B cell (primary cell): ENCODE measurements around the gene RALB. TPM values are rescaled to one million over a fixed set of nuclear protein-coding genes. Genes with fewer than 3 reads are reported as not detected.

Experiments
- ATAC-seq: fragments of 200-7000 bp; cut with Tn5 transposase; one replicate; pipeline ENCODE4 v1.10.0; 2021; ENCODE audit warnings: low read depth, mild to moderate bottlenecking, moderate number of reproducible peaks, moderate library complexity
- CTCF ChIA-PET: fragments of 350-600 bp; sonication (Branson Sonifier 250); formaldehyde crosslinking; loops from one replicate; lab custom pipeline; 2021; ENCODE audit warnings: antibody characterized with exemption, inconsistent platforms; lab: Charles Lee
- POLR2A ChIA-PET: fragments of 350-600 bp; sonication (Branson Sonifier 250); formaldehyde crosslinking; loops from one replicate; lab custom pipeline; 2021; ENCODE audit warnings: antibody characterized with exemption; lab: Charles Lee
- DNase-seq: peaks from one replicate; pipeline ENCODE4 v3.0.0; 2013
- H2AFZ ChIP-seq: 2 replicates; pipeline ENCODE4 v1.6.1; 2012; ENCODE audit warnings: mild to moderate bottlenecking, low read depth, low read length; ENCODE audit not compliant: insufficient read depth, poor library complexity, severe bottlenecking
- H3K27ac ChIP-seq, 2 donors: 1 replicate in 1 of 2; 2 replicates in 1 of 2; pipeline ENCODE4 v1.5.1; 2012 to 2013; ENCODE audit warnings: low read length in 2 of 2, mild to moderate bottlenecking in 2 of 2, moderate library complexity in 1 of 2
- H3K27me3 ChIP-seq, 4 experiments: fragments of 200-600 bp in 1 of 4; sonication (generic) in 1 of 4; replicated peaks in 1 of 4; 1 replicate in 2 of 4; 2 replicates in 2 of 4; pipeline versions ENCODE4 v1.6.1 to v1.7.0; 2013 to 2016; ENCODE audit warnings: low read length in 3 of 4, mild to moderate bottlenecking in 2 of 4, mixed read lengths in 1 of 4, moderate library complexity in 1 of 4; ENCODE audit not compliant: insufficient read depth in 4 of 4, control insufficient read depth in 3 of 4; ENCODE audit errors: control extremely low read depth in 1 of 4
- H3K36me3 ChIP-seq, 2 experiments: replicated peaks in 1 of 2; 1 replicate in 1 of 2; 2 replicates in 1 of 2; pipeline versions ENCODE4 v1.6.1 to v1.7.1; 2013; ENCODE audit warnings: low read length in 1 of 2; ENCODE audit not compliant: insufficient read depth in 2 of 2, control insufficient read depth in 1 of 2; ENCODE audit errors: control extremely low read depth in 1 of 2, extremely low read depth in 1 of 2
- H3K4me1 ChIP-seq, 2 donors: fragments of 200-600 bp in 1 of 2; sonication (generic) in 1 of 2; 1 replicate in 1 of 2; 2 replicates in 1 of 2; pipeline versions ENCODE4 v1.5.1 to v1.6.1; 2013 to 2017; ENCODE audit warnings: low read length in 2 of 2; ENCODE audit not compliant: control insufficient read depth in 2 of 2, insufficient read depth in 2 of 2
- H3K4me2 ChIP-seq: replicated peaks from 2 replicates; pipeline ENCODE3; 2012; ENCODE audit warnings: mild to moderate bottlenecking, low read depth, low read length; ENCODE audit not compliant: poor library complexity, severe bottlenecking
- H3K4me3 ChIP-seq, 5 experiments: fragments of 200-600 bp in 1 of 5; sonication (generic) in 1 of 5; 1 replicate in 3 of 5; 2 replicates in 2 of 5; pipeline versions ENCODE4 v1.5.1 to v1.7.0; 2011 to 2016; ENCODE audit warnings: low read length in 4 of 5, mild to moderate bottlenecking in 4 of 5, low read depth in 2 of 5, control low read depth in 1 of 5, moderate library complexity in 1 of 5; ENCODE audit not compliant: insufficient read depth in 1 of 5; ENCODE audit errors: control extremely low read depth in 1 of 5, extremely low read depth in 1 of 5
- H3K79me2 ChIP-seq: fragments of 200-600 bp; sonication (generic); one replicate; pipeline ENCODE4 v1.6.0; 2016; ENCODE audit warnings: low read length; ENCODE audit not compliant: control insufficient read depth, insufficient read depth
- H3K9ac ChIP-seq: fragments of 200-600 bp; sonication (generic); 2 replicates; pipeline ENCODE4 v1.6.1; 2017; ENCODE audit warnings: mild to moderate bottlenecking, low read length, moderate library complexity
- H3K9me3 ChIP-seq, 3 donors: one replicate each; pipeline versions ENCODE4 v1.6.1 to v1.7.1; 2013; ENCODE audit warnings: low read length in 2 of 3; ENCODE audit not compliant: control insufficient read depth in 2 of 3, insufficient read depth in 1 of 3; ENCODE audit errors: control extremely low read depth in 1 of 3
- H4K20me1 ChIP-seq: 2 replicates; pipeline ENCODE4 v1.6.0; 2012; ENCODE audit warnings: mild to moderate bottlenecking, low read length; ENCODE audit not compliant: insufficient read depth, control insufficient read depth, poor library complexity, severe bottlenecking
- H3K27ac Mint-ChIP-seq: one replicate; pipeline ENCODE4 v1.8.0; 2021; ENCODE audit warnings: mixed read lengths
- H3K27me3 Mint-ChIP-seq: one replicate; pipeline ENCODE4 v1.8.0; 2021; ENCODE audit warnings: mixed read lengths
- H3K4me1 Mint-ChIP-seq: one replicate; pipeline ENCODE4 v1.8.0; 2021; ENCODE audit warnings: mixed read lengths
- H3K4me3 Mint-ChIP-seq: one replicate; pipeline ENCODE4 v1.8.0; 2021; ENCODE audit warnings: mixed read lengths
- H3K9me3 Mint-ChIP-seq: one replicate; pipeline ENCODE4 v1.8.0; 2022; ENCODE audit warnings: mixed read lengths; ENCODE audit not compliant: insufficient read depth
- CTCF ChIP-seq: fragments of 200-600 bp; IDR thresholded peaks from one replicate; pipeline ENCODE4 v1.8.0; 2022; ENCODE audit warnings: antibody characterized with exemption, mild to moderate bottlenecking
- EZH2 ChIP-seq: IDR thresholded peaks from 2 replicates; pipeline ENCODE4 v1.6.1; 2012; ENCODE audit warnings: borderline replicate concordance, low read depth, mild to moderate bottlenecking, moderate library complexity, low read length; ENCODE audit not compliant: insufficient read depth, poor library complexity, severe bottlenecking
- WGBS: methylation state at CpG from one replicate; pipeline ENCODE4 v1.1.5; 2013; ENCODE audit warnings: missing lambda C conversion rate; ENCODE audit not compliant: insufficient coverage; 5-methylcytosine and 5-hydroxymethylcytosine counted together
- intact Hi-C: fragments of 100-400 bp; cut with micrococcal nuclease; formaldehyde crosslinking; loops from one replicate; pipeline ENCODE4 v1.10.0; 2022
- polyA plus RNA-seq: library from polyadenylated mRNA; depleted of rRNA; stranded (reverse); fragments of >200 nt; gene quantifications from 2 replicates; pipeline ENCODE4 v1.2.3, GENCODE V29; 2012
- total RNA-seq, 2 donors: library from RNA; stranded (reverse); fragments of 120-200 nt in 1 of 2; gene quantifications; 1 replicate in 1 of 2; 2 replicates in 1 of 2; pipeline versions ENCODE4 v1.2.3 to v1.2.4, GENCODE V29; 2013 to 2022

The RALB gene
- total and polyA plus RNA-seq, 2 donors (not counting 1 experiment from before 2014, with no cell fraction given) = 19.3 to 35.9 TPM

- Mint-ChIP-seq H3K27me3 (peaks cover 18% of the 10 kb centered on the region), H3K4me3 (no peak overlapping the region), H3K27ac (no peak overlapping the region), H3K9me3 (no peaks in the 10 kb centered on the region), H3K4me1 (no peaks in the 10 kb centered on the region)
- no peak overlapping the region for H3K4me2 ChIP-seq
- peaks cover 0 to 8% (median 3%) of the 10 kb centered on the region in 4 experiments for H3K27me3 ChIP-seq
- DNase-seq (no peak), ATAC-seq (no peak)
- TF ChIP-seq EZH2 (no peak), CTCF (no peak)
- H3K27ac ChIP-seq = no peak overlapping the region
- POLR2A ChIA-PET = no interaction called here
- H3K4me3 ChIP-seq = no peak overlapping the region
- no peaks in the 10 kb centered on the region for H3K79me2 ChIP-seq
- no peaks in the 10 kb centered on the region for H4K20me1 ChIP-seq
- H3K9ac ChIP-seq = no peak overlapping the region
- no peaks in the 10 kb centered on the region for H3K4me1 ChIP-seq
- no peak overlapping the region for H2AFZ ChIP-seq
- CTCF ChIA-PET = no interaction called here
- intact Hi-C loops = no loop called here
- no peaks in the 10 kb centered on the region for H3K36me3 ChIP-seq
- peaks cover 0 to 7% (median 0%) of the 10 kb centered on the region in 3 donors for H3K9me3 ChIP-seq
- 87% methylated on average over 5 of the region's 8 CpGs for WGBS
Observed at GRCh38 chr2:120318626-120319025, 66.0 kb downstream of the RALB start.

GRCh38 chr2:120319123-120319522 is 66.5 kb downstream of the RALB start:
- Histone ChIP-seq H3K79me2 (no peaks in the 10 kb centered on the region), H3K36me3 (no peaks in the 10 kb centered on the region), H3K9ac (no peak overlapping the region), H3K4me1 (no peaks in the 10 kb centered on the region), H3K27me3 (peaks cover 0 to 6% (median 1%) of the 10 kb centered on the region in 4 experiments), H3K27ac (no peak overlapping the region), H3K4me2 (no peak overlapping the region), H3K9me3 (peaks cover 0 to 4% (median 0%) of the 10 kb centered on the region in 3 donors), H4K20me1 (no peaks in the 10 kb centered on the region), H2AFZ (no peak overlapping the region), H3K4me3 (no peak overlapping the region)
- WGBS = 95% methylated on average over 10 of the region's 10 CpGs
- DNase-seq (no peak), ATAC-seq (no peak)
- intact Hi-C loops = no loop called here
- H3K27me3 Mint-ChIP-seq = peaks cover 16% of the 10 kb centered on the region
- no peak overlapping the region for H3K27ac Mint-ChIP-seq
- ChIA-PET POLR2A (no interaction called here), CTCF (no interaction called here)
- no peaks in the 10 kb centered on the region for H3K4me1 Mint-ChIP-seq
- TF ChIP-seq EZH2 = no peak
- no peak for TF ChIP-seq CTCF
- no peaks in the 10 kb centered on the region for H3K9me3 Mint-ChIP-seq
- H3K4me3 Mint-ChIP-seq = no peak overlapping the region
